Gastrocnemius medialis (tissue), 4 donors: ENCODE data around the gene ABR. TPM values are rescaled to one million over a fixed set of nuclear protein-coding genes. Genes with fewer than 3 reads are reported as not detected.
"Not testable (repeated sequence)": the region's sequence is repeated elsewhere in the genome, so short reads cannot be mapped to it uniquely, and the experiment has no call there.

Experiments
- ATAC-seq, 2 donors: fragments of 150-250 bp; one replicate each; pipeline ENCODE4 v1.9.1; 2016
- DNase-seq, 2 donors: peaks; one replicate each; pipeline ENCODE4 v3.0.0-alpha.2; 2019
- H3K27ac ChIP-seq, 4 donors: fragments of 200-600 bp; sonication (generic); 1 replicate in 1 of 4; 2 replicates in 3 of 4; pipeline ENCODE4 v1.5.1; 2016 to 2018; ENCODE audit warnings: mild to moderate bottlenecking in 2 of 4, moderate library complexity in 1 of 4
- H3K27me3 ChIP-seq, 3 donors: fragments of 200-600 bp; sonication (generic) in 2 of 3; 1 replicate in 1 of 3; 2 replicates in 2 of 3; pipeline versions ENCODE4 v1.5.1 to v1.6.0; 2016 to 2019; ENCODE audit warnings: mild to moderate bottlenecking in 1 of 3, moderate library complexity in 1 of 3
- H3K36me3 ChIP-seq, 2 donors: fragments of 200-600 bp; sonication (generic) in 1 of 2; one replicate each; pipeline ENCODE4 v1.5.1; 2017 to 2018
- H3K4me1 ChIP-seq, 2 donors: fragments of 200-600 bp; sonication (generic) in 1 of 2; one replicate each; pipeline ENCODE4 v1.5.1; 2016 to 2017; ENCODE audit warnings: mild to moderate bottlenecking in 2 of 2
- H3K4me3 ChIP-seq, 4 donors: fragments of 200-600 bp; sonication (generic) in 3 of 4; 1 replicate in 1 of 4; 2 replicates in 3 of 4; pipeline ENCODE4 v1.5.1; 2016 to 2019; ENCODE audit warnings: mild to moderate bottlenecking in 2 of 4
- H3K9me3 ChIP-seq, 3 donors: fragments of 200-600 bp; sonication (generic) in 2 of 3; 1 replicate in 1 of 3; 2 replicates in 2 of 3; pipeline ENCODE4 v1.5.1; 2016 to 2019
- CTCF ChIP-seq, 5 experiments: fragments of 450-650 bp in 3 of 5; fragments of 200-600 bp in 2 of 5; sonication (generic) in 2 of 5; IDR thresholded peaks in 4 of 5; conservative IDR thresholded peaks in 1 of 5; 1 replicate in 4 of 5; 2 replicates in 1 of 5; pipeline ENCODE4 v1.5.1; 2016 to 2019; ENCODE audit warnings: antibody characterized with exemption in 5 of 5, mild to moderate bottlenecking in 3 of 5, moderate library complexity in 3 of 5
- POLR2A ChIP-seq, 2 donors: fragments of 450-650 bp; IDR thresholded peaks; one replicate each; pipeline ENCODE4 v1.6.1; 2017; ENCODE audit warnings: antibody characterized with exemption in 2 of 2, mild to moderate bottlenecking in 2 of 2, moderate library complexity in 2 of 2
- in situ Hi-C, 4 donors: fragments of 200-750 bp; cut with MboI; loops; one replicate each; pipeline versions ENCODE4 v1.15.0 to v1.8.0; 2017; ENCODE audit warnings: low sequenced_read_pairs in 4 of 4
- intact Hi-C: fragments of 100-400 bp; cut with DNase I; formaldehyde crosslinking; loops from one replicate; pipeline ENCODE4 v1.15.1; 2023; ENCODE audit warnings: low total_unique reads
- total RNA-seq, 4 donors: library from RNA; depleted of rRNA; stranded (reverse); fragments of >200 nt; gene quantifications; one replicate each; pipeline versions ENCODE4 v1.1.0 to v1.2.3, GENCODE V29; 2016

ABR gene
- total RNA-seq, 4 donors from 2014 or later: 9.7 to 15.4 (median 12.8) TPM

- Histone ChIP-seq H3K4me1 (peaks cover 3 to 10% of the 10 kb centered on the region in 2 donors), H3K9me3 (no peaks in the 10 kb centered on the region), H3K27ac (no peak overlapping the region), H3K4me3 (no peak overlapping the region), H3K27me3 (peaks cover 0 to 12% (median 3%) of the 10 kb centered on the region in 3 donors), H3K36me3 (no peaks in the 10 kb centered on the region)
- TF ChIP-seq POLR2A (IDR thresholded peaks at IDR 0.05) (no peak), CTCF (IDR thresholded peaks at IDR 0.05 in 4 of 5, conservative IDR thresholded peaks at IDR 0.05 in 1 of 5) (no peak)
- in situ Hi-C loops: loop anchor here in 1 of 4 donors (10.0 kb wide), 1 partner anchor 55 kb away; no protein-coding TSS in a partner anchor
- no peak for ATAC-seq
- intact Hi-C loops: no loop called here
- DNase-seq: no peak
Measured at GRCh38 chr17:1130191-1130590, 49.6 kb downstream of the ABR start.

GRCh38 chr17:1128463-1128862 lies 51.3 kb downstream of the ABR start:
- in situ Hi-C loops: loop anchor here in 1 of 4 donors (10.0 kb wide), 1 partner anchor 56 kb away; no protein-coding TSS in a partner anchor

GRCh38 chr17:1126801-1127550 lies 52.8 kb downstream of the ABR start:
- no peak overlapping the region for H3K4me3 ChIP-seq
- TF ChIP-seq CTCF (IDR thresholded peaks at IDR 0.05 in 4 of 5, conservative IDR thresholded peaks at IDR 0.05 in 1 of 5) (no peak), POLR2A (IDR thresholded peaks at IDR 0.05) (no peak)
- no peaks in the 10 kb centered on the region for H3K9me3 ChIP-seq
- no peak overlapping the region for H3K27ac ChIP-seq
- in situ Hi-C loops: loop anchor here in 1 of 4 donors (10.0 kb wide), 1 partner anchor 58 kb away; no protein-coding TSS in a partner anchor
- ATAC-seq: peak in 1 of 2 donors; percentile 24
- intact Hi-C loops: no loop called here
- no peaks in the 10 kb centered on the region for H3K36me3 ChIP-seq
- peaks cover 7 to 11% of the 10 kb centered on the region in 2 donors for H3K4me1 ChIP-seq
- no peak for DNase-seq
- H3K27me3 ChIP-seq: peaks cover 0 to 9% (median 0%) of the 10 kb centered on the region in 3 donors

More at GRCh38 chr17:1128463-1128862, 51.3 kb downstream of the ABR start:
- H3K36me3 ChIP-seq, H3K4me3 ChIP-seq, intact Hi-C loops, H3K9me3 ChIP-seq, ATAC-seq, DNase-seq, H3K27ac ChIP-seq, H3K27me3 ChIP-seq, H3K4me1 ChIP-seq: not testable (repeated sequence)

- Histone ChIP-seq H3K9me3 (no peaks in the 10 kb centered on the region), H3K36me3 (no peaks in the 10 kb centered on the region), H3K27ac (no peak overlapping the region), H3K4me1 (peaks cover 7 to 11% of the 10 kb centered on the region in 2 donors), H3K4me3 (no peak overlapping the region), H3K27me3 (peaks cover 0 to 9% (median 0%) of the 10 kb centered on the region in 3 donors)
- TF ChIP-seq POLR2A (IDR thresholded peaks at IDR 0.05) (no peak), CTCF (IDR thresholded peaks at IDR 0.05 in 4 of 5, conservative IDR thresholded peaks at IDR 0.05 in 1 of 5) (no peak)
- DNase-seq: no peak
- in situ Hi-C loops (loop anchor here in 1 of 4 donors (10.0 kb wide), 1 partner anchor 58 kb away; no protein-coding TSS in a partner anchor), intact Hi-C loops (no loop called here)
- no peak for ATAC-seq
Measured at GRCh38 chr17:1126250-1126797, 53.5 kb downstream of the ABR start.

GRCh38 chr17:1125788-1126145 lies 54.0 kb downstream of the ABR start:
- in situ Hi-C loops (loop anchor here in 1 of 4 donors (10.0 kb wide), 1 partner anchor 59 kb away; no protein-coding TSS in a partner anchor), intact Hi-C loops (no loop called here)
- Histone ChIP-seq H3K9me3 (no peaks in the 10 kb centered on the region), H3K27me3 (peaks cover 0 to 9% (median 0%) of the 10 kb centered on the region in 3 donors), H3K4me3 (no peak overlapping the region), H3K27ac (no peak overlapping the region), H3K36me3 (no peaks in the 10 kb centered on the region), H3K4me1 (peaks cover 7 to 11% of the 10 kb centered on the region in 2 donors)
- no peak for ATAC-seq
- DNase-seq: no peak
- TF ChIP-seq POLR2A (IDR thresholded peaks at IDR 0.05): no peak
- no peak for TF ChIP-seq CTCF (IDR thresholded peaks at IDR 0.05 in 4 of 5, conservative IDR thresholded peaks at IDR 0.05 in 1 of 5)
